ENCODE data around the gene CT55. TPM values are rescaled to one million over a fixed set of nuclear protein-coding genes. Genes with fewer than 3 reads are reported as not detected.

The CT55 gene
- total RNA-seq, 1 experiment from 2014 or later: 0.25 TPM

Other genes starting within 250 kb of the CT55 start
- 12.6 and 13.4 TPM in 2 replicates for gene SMIM10, start 180.4 kb downstream of the CT55 start, total RNA-seq (2014; rRNA removed; shearing (Covaris generic))
- gene RTL8B, start 148.9 kb downstream of the CT55 start, total RNA-seq (2014; rRNA removed; shearing (Covaris generic)): 49.2 and 57.1 TPM in 2 replicates
- gene RTL8C, start 139.0 kb downstream of the CT55 start, total RNA-seq (2014; rRNA removed; shearing (Covaris generic)): 166 and 172 TPM in 2 replicates
- gene RTL8A, start 119.3 kb downstream of the CT55 start, total RNA-seq (2014; rRNA removed; shearing (Covaris generic)): 40.3 and 51.3 TPM in 2 replicates
- gene SMIM10L2B, start 72.7 kb downstream of the CT55 start, total RNA-seq (2014; rRNA removed; shearing (Covaris generic)): 0.37 and 0.39 TPM in 2 replicates
- gene ETDB, start 50.9 kb downstream of the CT55 start, total RNA-seq (2014; rRNA removed; shearing (Covaris generic)): not detected in 2 replicates
- not detected in 2 replicates for gene ETDA, start 80.7 kb upstream of the CT55 start, total RNA-seq (2014; rRNA removed; shearing (Covaris generic))
- not detected in 2 replicates for gene ETDC, start 138.1 kb upstream of the CT55 start, total RNA-seq (2014; rRNA removed; shearing (Covaris generic))
- gene ZNF75D, start 172.7 kb upstream of the CT55 start, total RNA-seq (2014; rRNA removed; shearing (Covaris generic)): 6.9 and 16.0 TPM in 2 replicates
- 7.6 and 8.6 TPM in 2 replicates for gene ZNF449, start 173.4 kb upstream of the CT55 start, total RNA-seq (2014; rRNA removed; shearing (Covaris generic))